Activated CD8-positive, alpha-beta T cell treated with anti-CD3 and anti-CD28 coated beads for 36 hours (primary cell): ENCODE measurements around the gene S100PBP. TPM values are rescaled to one million over a fixed set of nuclear protein-coding genes. Genes with fewer than 3 reads are reported as not detected.

Source experiments
- ATAC-seq: fragments of 200-7000 bp; cut with Tn5 transposase; one replicate; pipeline ENCODE4 v1.10.0; 2021; ENCODE audit warnings: mild to moderate bottlenecking, moderate library complexity
- CTCF ChIA-PET: fragments of 350-600 bp; sonication (Branson Sonifier 250); formaldehyde crosslinking; loops from one replicate; lab custom pipeline; 2021; ENCODE audit warnings: antibody characterized with exemption; lab: Charles Lee
- POLR2A ChIA-PET: fragments of 350-600 bp; sonication (Branson Sonifier 250); formaldehyde crosslinking; loops from one replicate; lab custom pipeline; 2021; ENCODE audit warnings: antibody characterized with exemption; lab: Charles Lee
- DNase-seq: peaks from one replicate; pipeline ENCODE4 v3.0.0-alpha.2; 2020
- H3K27ac Mint-ChIP-seq: one replicate; pipeline ENCODE4 v1.8.0; 2021; ENCODE audit warnings: mild to moderate bottlenecking, mixed read lengths
- H3K27me3 Mint-ChIP-seq: one replicate; pipeline ENCODE4 v1.8.0; 2021; ENCODE audit warnings: mixed read lengths
- H3K36me3 Mint-ChIP-seq: one replicate; pipeline ENCODE4 v1.8.0; 2021; ENCODE audit warnings: low read depth, mixed read lengths
- H3K4me1 Mint-ChIP-seq: one replicate; pipeline ENCODE4 v1.8.0; 2021; ENCODE audit warnings: low read depth, mixed read lengths
- H3K4me3 Mint-ChIP-seq: one replicate; pipeline ENCODE4 v1.8.0; 2021; ENCODE audit warnings: mild to moderate bottlenecking, moderate library complexity, mixed read lengths
- H3K9me3 Mint-ChIP-seq: one replicate; pipeline ENCODE4 v1.8.0; 2021; ENCODE audit warnings: mixed read lengths
- intact Hi-C: fragments of 100-400 bp; cut with micrococcal nuclease; formaldehyde crosslinking; loops from one replicate; pipeline ENCODE4 v1.10.0; 2022
- total RNA-seq, 2 experiments: library from RNA; stranded (reverse); gene quantifications; one replicate each; pipeline ENCODE4 v1.2.3, GENCODE V29; 2021
- TF ChIP-seq, protein P1 (sequence below): fragments of 200-600 bp; IDR thresholded peaks from one replicate; pipeline ENCODE4 v1.8.0; 2022; ENCODE audit warnings: antibody characterized with exemption, mild to moderate bottlenecking

The S100PBP gene
- total RNA-seq, 2 experiments from 2014 or later = 25.7 to 27.3 TPM

GRCh38 chr1:32899586-32900296 is 82.3 kb downstream of the S100PBP start:
- POLR2A ChIA-PET = no interaction called here
- Mint-ChIP-seq H3K4me3 (no peak overlapping the region), H3K36me3 (no peaks in the 10 kb centered on the region), H3K27ac (no peak overlapping the region), H3K4me1 (peaks cover 7% of the 10 kb centered on the region), H3K9me3 (no peaks in the 10 kb centered on the region), H3K27me3 (peaks cover 54% of the 10 kb centered on the region)
- CTCF ChIA-PET = interaction anchor here (1.7 to 3.1 kb wide), 2 partner anchors 13 to 155 kb away, joined by 7 read pairs; partner anchors contain the start of gene HPCA
- intact Hi-C loops = no loop called here
- ATAC-seq (no peak), DNase-seq (no peak)
- TF ChIP-seq, protein P1, sequence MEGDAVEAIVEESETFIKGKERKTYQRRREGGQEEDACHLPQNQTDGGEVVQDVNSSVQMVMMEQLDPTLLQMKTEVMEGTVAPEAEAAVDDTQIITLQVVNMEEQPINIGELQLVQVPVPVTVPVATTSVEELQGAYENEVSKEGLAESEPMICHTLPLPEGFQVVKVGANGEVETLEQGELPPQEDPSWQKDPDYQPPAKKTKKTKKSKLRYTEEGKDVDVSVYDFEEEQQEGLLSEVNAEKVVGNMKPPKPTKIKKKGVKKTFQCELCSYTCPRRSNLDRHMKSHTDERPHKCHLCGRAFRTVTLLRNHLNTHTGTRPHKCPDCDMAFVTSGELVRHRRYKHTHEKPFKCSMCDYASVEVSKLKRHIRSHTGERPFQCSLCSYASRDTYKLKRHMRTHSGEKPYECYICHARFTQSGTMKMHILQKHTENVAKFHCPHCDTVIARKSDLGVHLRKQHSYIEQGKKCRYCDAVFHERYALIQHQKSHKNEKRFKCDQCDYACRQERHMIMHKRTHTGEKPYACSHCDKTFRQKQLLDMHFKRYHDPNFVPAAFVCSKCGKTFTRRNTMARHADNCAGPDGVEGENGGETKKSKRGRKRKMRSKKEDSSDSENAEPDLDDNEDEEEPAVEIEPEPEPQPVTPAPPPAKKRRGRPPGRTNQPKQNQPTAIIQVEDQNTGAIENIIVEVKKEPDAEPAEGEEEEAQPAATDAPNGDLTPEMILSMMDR = no peak

DNA sequence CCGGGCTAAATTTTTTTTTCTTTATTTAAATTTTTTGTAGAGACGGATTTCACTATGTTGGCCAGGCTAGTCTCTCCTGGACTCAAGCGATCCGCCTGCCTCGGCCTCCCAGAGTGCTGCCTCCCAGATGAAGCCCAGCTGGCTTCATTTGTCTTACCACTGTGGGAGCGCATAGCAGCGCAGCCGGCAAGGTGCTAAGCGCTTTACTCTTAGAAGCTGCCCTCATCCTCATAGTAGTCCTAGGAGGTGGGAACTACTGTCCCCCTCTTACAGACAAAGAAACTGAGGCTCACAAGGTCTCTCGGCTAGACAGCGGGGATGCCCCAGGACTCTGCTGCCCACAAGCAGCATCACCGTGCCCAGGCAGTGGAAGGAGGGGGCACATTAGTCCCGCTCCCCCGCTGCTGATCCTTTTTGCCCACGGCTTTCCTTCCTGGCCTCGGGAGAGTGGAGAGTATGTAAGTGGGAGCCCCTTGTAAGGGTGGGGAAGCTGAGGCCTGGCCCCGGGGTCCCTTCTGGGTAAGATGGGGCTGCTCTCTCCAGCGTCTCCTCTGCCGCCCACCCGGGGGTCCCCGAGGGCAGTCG is 83.0 kb downstream of the S100PBP start:
- H3K36me3 Mint-ChIP-seq = no peaks in the 10 kb centered on the region
- peak overlapping the region; percentile 58 for H3K4me3 Mint-ChIP-seq
- H3K4me1 Mint-ChIP-seq = peaks cover 7% of the 10 kb centered on the region
- H3K9me3 Mint-ChIP-seq = no peaks in the 10 kb centered on the region
- CTCF ChIA-PET = interaction anchor here (1.7 to 3.1 kb wide), 2 partner anchors 14 to 154 kb away, joined by 7 read pairs; partner anchors contain the start of gene HPCA
- POLR2A ChIA-PET = no interaction called here
- no peak overlapping the region for H3K27ac Mint-ChIP-seq
- no peak for ATAC-seq
- TF ChIP-seq, protein P1 = no peak
- no peak for DNase-seq
- peaks cover 54% of the 10 kb centered on the region for H3K27me3 Mint-ChIP-seq
- intact Hi-C loops = no loop called here

DNA sequence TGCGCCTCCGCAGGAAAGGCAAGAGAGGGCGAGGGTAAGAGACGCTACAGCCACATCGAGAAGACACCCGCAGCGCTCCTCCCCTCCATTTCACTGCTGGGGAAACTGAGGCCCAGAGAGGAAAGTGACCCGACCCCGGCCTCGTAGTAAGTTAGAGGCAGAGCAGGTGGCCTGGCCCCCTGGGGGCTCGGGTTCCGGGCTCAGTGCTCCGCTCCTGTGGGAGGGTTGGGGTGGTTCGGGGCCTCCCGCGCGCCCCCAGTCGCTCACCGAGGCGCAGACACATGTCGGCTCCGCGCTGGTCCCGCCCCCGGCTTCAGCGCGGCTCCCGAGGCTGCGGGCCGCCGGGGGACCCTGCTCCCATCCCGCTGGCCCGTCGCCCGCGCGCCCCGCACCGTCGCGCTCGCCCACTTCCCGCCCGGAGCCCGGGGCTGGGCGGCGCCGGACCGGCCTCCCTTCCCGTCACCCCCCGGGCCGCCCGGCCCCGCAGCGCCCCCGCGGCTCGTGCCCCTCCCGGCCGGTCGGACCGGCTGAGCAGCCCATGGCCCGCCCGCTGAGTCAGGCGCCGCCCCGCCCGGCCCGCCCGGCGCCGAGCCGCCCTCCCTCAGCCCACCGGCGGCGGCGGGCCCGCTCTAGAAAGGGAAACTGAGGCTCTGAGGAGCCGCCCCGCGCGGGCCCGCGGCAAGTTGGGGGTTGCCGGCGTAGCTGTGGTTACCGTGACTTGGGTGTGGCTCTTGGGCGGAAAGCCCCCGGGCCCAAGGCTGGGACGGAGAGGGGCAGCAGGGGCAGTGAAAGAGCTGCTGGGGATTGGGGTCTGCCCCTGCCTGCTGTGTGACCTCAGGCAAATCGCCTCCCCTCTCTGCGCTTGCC is 83.7 kb downstream of the S100PBP start, which contains the start of gene TMEM54:
Gene TMEM54 (minus strand): TSS at position 434 of the 867 bp plus-strand sequence. CDS start 151 bp downstream, at position 283.
- Mint-ChIP-seq H3K36me3 (no peaks in the 10 kb centered on the region), H3K9me3 (no peaks in the 10 kb centered on the region), H3K27ac (no peak within 1 kb of the TSS), H3K4me1 (peaks cover 7% of the 10 kb centered on the region), H3K27me3 (peaks cover 50% of the 10 kb centered on the region), H3K4me3 (peak within 1 kb of the TSS; percentile 65)
- TF ChIP-seq, protein P1 = no peak
- peak; percentile 25 for DNase-seq
- ATAC-seq = peak; percentile 80
- CTCF ChIA-PET = interaction anchor here (1.0 to 3.1 kb wide), 3 partner anchors 8 to 153 kb away, joined by 3 to 7 read pairs (median 3); no protein-coding TSS in a partner anchor
- POLR2A ChIA-PET = interaction anchor here (0.6 to 1.0 kb wide), 2 partner anchors 8 to 15 kb away, joined by 3 read pairs; partner anchors contain the start of gene HPCA
- intact Hi-C loops = no loop called here

DNA sequence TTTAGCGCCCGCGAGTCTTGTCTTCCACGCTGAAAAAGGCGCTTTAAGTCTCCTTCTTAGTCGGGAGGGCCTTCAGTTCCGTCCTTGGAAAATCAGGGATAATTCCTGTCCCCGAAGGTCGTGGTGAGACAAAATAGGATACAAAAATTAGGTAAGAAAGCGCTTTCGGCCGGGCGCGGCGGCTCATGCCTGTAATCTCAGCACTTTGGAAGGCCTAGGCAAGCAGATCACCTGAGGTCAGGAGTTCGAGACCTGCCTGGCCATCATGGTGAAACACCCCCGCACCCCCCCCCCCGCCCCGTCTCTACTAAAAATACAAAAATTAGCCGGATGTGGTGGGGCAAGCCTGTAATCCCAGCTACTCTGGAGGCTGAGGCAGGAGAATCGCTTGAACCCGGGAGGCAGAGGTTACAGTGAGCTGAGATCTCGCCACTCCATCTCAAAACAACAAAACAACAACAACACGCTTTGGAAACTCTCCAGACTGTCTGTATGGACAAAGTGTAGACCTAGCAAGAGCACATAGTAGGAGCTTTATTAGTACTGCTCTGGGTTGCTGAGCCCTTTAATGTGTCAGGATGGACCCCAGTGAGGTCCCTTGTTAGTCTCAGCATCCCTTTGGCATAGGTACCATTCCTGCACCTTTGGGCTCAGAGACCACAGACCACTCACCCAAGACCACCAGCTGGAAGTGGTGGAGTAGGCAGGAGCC is 84.5 kb downstream of the S100PBP start:
- DNase-seq = no peak
- Mint-ChIP-seq H3K4me3 (peak overlapping the region; percentile 65), H3K36me3 (no peaks in the 10 kb centered on the region), H3K27me3 (peaks cover 46% of the 10 kb centered on the region), H3K4me1 (peaks cover 7% of the 10 kb centered on the region), H3K27ac (no peak overlapping the region), H3K9me3 (no peaks in the 10 kb centered on the region)
- TF ChIP-seq, protein P1 = no peak
- ChIA-PET CTCF (interaction anchor here (1.0 to 1.1 kb wide), 2 partner anchors 9 to 24 kb away, joined by 3 read pairs; no protein-coding TSS in a partner anchor), POLR2A (interaction anchor here (0.6 to 1.0 kb wide), 2 partner anchors 9 to 16 kb away, joined by 3 read pairs; partner anchors contain the start of gene HPCA)
- ATAC-seq = no peak
- intact Hi-C loops = no loop called here
